Activated CD8-positive, alpha-beta memory T cell treated with anti-CD3 and anti-CD28 coated beads for 48 hours (primary cell): ENCODE data around the gene SUPV3L1.

Experiments used
- DNase-seq, 3 experiments: peaks; one replicate each; pipeline ENCODE4 v3.0.0-alpha.2; 2020; ENCODE audit warnings: low read depth in 2 of 3, low spot score in 2 of 3

Gene SUPV3L1

GRCh38 chr10:69254877-69255276, 74.8 kb downstream of the SUPV3L1 start:
- no peak for DNase-seq
